SK-N-MC (cell line): ENCODE measurements around the gene PATL1.

Experiments used
- DNase-seq: peaks from one replicate; pipeline ENCODE4 v3.0.0-alpha.2; 2011; ENCODE audit warnings: low read depth, low spot score
- H3K27ac ChIP-seq: fragments of 200-600 bp; sonication (generic); 2 replicates; pipeline ENCODE4 v1.5.1; 2016; ENCODE audit warnings: mixed run types
- H3K36me3 ChIP-seq: fragments of 200-600 bp; sonication (generic); 2 replicates; pipeline ENCODE4 v1.6.1; 2017; ENCODE audit warnings: antibody characterized with exemption, low read length, mixed read lengths; ENCODE audit not compliant: insufficient read depth
- H3K4me3 ChIP-seq: fragments of 200-600 bp; sonication (generic); 2 replicates; pipeline ENCODE4 v1.5.1; 2016
- H3K9ac ChIP-seq: fragments of 200-600 bp; sonication (generic); 2 replicates; pipeline ENCODE4 v1.8.0; 2017; ENCODE audit warnings: mixed run types, mixed read lengths; ENCODE audit not compliant: insufficient read length
- H3K9me3 ChIP-seq: fragments of 200-600 bp; sonication (generic); 2 replicates; pipeline ENCODE4 v1.6.1; 2017; ENCODE audit warnings: low read depth, mild to moderate bottlenecking, antibody characterized with exemption, low read length, moderate library complexity, mixed read lengths
- EZH2 ChIP-seq: fragments of 200-600 bp; sonication (generic); IDR thresholded peaks from one replicate; pipeline ENCODE4 v1.6.1; 2017; ENCODE audit warnings: antibody characterized with exemption
- FOXP2 ChIP-seq: optimal IDR thresholded peaks from 2 replicates; pipeline ENCODE3; 2011; ENCODE audit warnings: mild to moderate bottlenecking, moderate library complexity; ENCODE audit not compliant: insufficient read depth; ENCODE audit errors: extremely low read length, control extremely low read depth
- POLR2AphosphoS5 ChIP-seq: IDR thresholded peaks from 2 replicates; pipeline ENCODE4 v1.6.1; 2012; ENCODE audit warnings: mild to moderate bottlenecking, low read depth, low read length, borderline replicate concordance

PATL1 gene

DNA sequence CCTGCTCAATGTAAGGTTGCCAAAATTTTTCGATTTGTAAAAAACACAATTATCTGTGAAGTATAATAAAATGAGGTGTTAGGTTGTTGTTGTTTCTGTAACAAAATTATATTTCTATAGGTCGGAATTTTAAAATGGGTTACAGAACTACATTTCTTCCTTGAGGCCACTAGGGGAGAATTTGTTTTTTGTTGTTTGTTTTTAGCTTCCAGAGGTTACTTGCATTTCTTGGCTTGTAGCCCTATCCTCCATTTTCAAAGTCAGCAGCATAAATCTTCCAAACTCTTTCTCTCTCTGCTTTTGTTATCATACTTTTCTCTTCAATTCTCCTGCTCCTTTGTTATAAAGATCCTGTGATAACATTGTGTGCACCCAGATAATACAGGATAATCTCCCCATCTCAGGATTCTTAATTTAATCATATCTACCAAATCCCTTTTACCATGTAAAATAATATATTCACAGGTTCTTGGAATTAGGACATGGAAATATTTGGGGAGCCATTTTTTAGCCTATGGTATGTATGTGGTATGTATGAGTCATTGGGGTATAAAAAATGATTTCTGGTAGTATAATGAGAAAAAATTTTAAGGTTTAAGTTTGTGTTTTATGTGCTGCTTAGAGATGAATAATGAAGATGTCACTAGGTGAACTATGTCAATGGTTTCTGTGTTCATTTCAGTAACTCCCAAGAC, 9.4 kb upstream of the PATL1 start:
- H3K9me3 ChIP-seq: no peaks in the 10 kb centered on the region
- no peak overlapping the region for H3K9ac ChIP-seq
- no peaks in the 10 kb centered on the region for H3K36me3 ChIP-seq
- no peak overlapping the region for H3K4me3 ChIP-seq
- TF ChIP-seq POLR2AphosphoS5: no peak
- no peak for TF ChIP-seq EZH2
- no peak for TF ChIP-seq FOXP2
- no peak for DNase-seq
- H3K27ac ChIP-seq: no peak overlapping the region

DNA sequence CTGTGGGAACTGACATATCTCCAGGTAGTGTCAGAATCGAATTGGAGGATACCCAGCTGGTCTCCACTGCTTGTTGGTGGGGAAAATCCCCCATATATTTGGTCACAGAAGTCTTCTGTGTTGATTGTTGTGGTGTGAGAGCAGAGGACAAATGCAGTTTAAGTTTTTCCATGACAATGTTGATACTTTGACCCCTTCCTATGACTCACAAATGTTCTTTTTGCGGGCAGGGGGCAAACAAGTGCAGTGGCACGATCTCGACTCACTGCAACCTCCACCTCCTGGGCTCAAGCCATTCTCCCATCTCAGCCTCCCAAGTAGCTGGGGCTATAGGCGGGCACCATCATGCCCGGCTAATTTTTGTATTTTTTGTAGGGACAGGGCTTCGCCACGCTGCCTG, 7.4 kb upstream of the PATL1 start:
- Histone ChIP-seq H3K9ac (no peak overlapping the region), H3K9me3 (no peaks in the 10 kb centered on the region), H3K27ac (no peak overlapping the region), H3K36me3 (no peaks in the 10 kb centered on the region), H3K4me3 (no peak overlapping the region)
- no peak for DNase-seq
- TF ChIP-seq FOXP2: no peak
- TF ChIP-seq POLR2AphosphoS5: no peak
- TF ChIP-seq EZH2: no peak

DNA sequence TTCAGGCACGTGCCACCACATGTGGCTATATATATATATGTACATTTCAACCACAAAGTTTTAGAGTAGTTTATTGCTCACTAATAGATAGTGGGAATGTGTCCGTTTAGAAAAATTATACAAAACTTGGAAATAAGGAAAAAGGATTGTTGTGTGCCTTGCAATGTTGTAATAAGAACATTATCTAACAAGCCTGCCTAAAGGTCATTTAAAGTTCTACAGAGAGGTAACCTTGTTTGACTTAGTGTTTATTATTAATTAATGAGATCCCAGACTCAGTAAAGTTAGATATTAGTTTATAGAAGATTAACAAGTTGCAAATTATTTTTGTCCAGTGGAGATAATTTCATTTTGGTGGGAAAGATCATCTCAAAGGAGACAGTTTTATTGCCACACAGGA, 5.5 kb upstream of the PATL1 start:
- no peak overlapping the region for H3K9ac ChIP-seq

DNA sequence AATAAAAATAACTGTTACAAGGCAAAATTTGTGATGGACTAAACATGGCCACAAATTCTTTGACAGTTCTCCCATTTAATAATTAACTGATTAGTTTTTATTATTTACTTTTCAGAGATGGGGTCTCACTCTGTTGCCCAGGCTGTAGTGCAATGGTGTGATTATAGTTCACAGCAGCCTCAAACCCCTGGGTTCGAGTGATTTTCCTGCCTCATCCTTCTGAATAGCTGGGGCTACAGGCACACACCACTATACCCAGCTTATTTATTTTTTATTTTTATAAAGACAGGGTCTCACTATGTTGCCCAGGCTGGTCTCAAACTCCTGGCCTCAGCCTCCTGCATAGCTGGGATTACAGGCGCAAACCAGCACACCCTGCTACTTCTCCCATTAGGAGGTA, 4.5 kb upstream of the PATL1 start:
- Histone ChIP-seq H3K4me3 (no peak overlapping the region), H3K27ac (no peak overlapping the region), H3K9ac (no peak overlapping the region), H3K36me3 (no peaks in the 10 kb centered on the region), H3K9me3 (no peaks in the 10 kb centered on the region)
- no peak for DNase-seq
- TF ChIP-seq FOXP2: no peak
- TF ChIP-seq EZH2: no peak
- TF ChIP-seq POLR2AphosphoS5: no peak

More for the DNA sequence above, 5.5 kb upstream of the PATL1 start:
- H3K9me3 ChIP-seq: no peaks in the 10 kb centered on the region
- no peak overlapping the region for H3K27ac ChIP-seq
- DNase-seq: no peak
- H3K36me3 ChIP-seq: no peaks in the 10 kb centered on the region
- no peak overlapping the region for H3K4me3 ChIP-seq
- TF ChIP-seq FOXP2 (no peak), POLR2AphosphoS5 (no peak), EZH2 (no peak)

DNA sequence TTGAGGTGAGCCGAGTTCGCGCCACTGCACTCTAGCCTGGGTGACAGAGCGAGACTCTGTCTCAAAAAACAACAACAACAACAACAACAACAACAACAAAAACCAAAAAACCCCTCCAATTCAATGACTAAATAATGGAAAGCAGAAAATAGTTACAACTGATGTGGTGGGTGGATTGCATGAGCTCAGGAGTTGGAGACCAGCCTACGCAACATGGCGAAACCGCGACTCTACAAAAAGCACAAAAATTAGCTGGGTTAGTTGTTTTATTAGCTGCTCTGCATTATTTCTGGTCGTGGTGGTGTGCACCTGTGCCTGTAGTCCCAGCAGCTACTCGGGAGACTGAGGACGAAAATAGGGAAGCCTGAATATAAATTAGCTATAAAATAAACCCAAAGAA, 2.6 kb upstream of the PATL1 start:
- H3K4me3 ChIP-seq: no peak overlapping the region
- no peak overlapping the region for H3K9ac ChIP-seq
- H3K36me3 ChIP-seq: peaks cover 10% of the 10 kb centered on the region
- no peak for DNase-seq
- no peak overlapping the region for H3K27ac ChIP-seq
- no peaks in the 10 kb centered on the region for H3K9me3 ChIP-seq
- no peak for TF ChIP-seq FOXP2
- TF ChIP-seq EZH2: no peak

DNA sequence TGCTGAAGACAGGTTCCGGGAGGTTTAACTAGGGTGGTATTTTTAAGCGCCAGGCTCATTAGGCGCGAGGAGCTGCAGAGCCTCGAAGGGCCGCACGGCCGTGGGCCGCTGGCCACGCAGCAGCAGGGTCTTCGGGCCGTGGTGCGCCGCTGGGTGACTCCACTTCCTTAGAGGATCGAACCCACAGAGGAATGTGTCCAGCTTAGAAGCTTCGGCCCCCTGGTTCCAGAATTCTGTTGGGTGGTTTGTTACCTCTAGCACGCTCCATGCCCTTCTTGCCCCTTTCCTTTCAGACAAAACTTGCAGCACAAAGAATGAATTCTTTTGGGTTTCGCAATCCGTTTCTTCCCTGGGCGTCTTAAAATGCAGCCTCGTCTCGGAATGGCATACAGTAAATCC, 773 bp upstream of the PATL1 start:
- no peak for DNase-seq
- peak overlapping the region; percentile 95 for H3K27ac ChIP-seq
- H3K9me3 ChIP-seq: no peaks in the 10 kb centered on the region
- H3K4me3 ChIP-seq: peak overlapping the region; percentile 99
- TF ChIP-seq FOXP2: no peak
- TF ChIP-seq POLR2AphosphoS5: no peak
- no peak for TF ChIP-seq EZH2
- H3K9ac ChIP-seq: peak overlapping the region; percentile 95
- peaks cover 27% of the 10 kb centered on the region for H3K36me3 ChIP-seq

DNA sequence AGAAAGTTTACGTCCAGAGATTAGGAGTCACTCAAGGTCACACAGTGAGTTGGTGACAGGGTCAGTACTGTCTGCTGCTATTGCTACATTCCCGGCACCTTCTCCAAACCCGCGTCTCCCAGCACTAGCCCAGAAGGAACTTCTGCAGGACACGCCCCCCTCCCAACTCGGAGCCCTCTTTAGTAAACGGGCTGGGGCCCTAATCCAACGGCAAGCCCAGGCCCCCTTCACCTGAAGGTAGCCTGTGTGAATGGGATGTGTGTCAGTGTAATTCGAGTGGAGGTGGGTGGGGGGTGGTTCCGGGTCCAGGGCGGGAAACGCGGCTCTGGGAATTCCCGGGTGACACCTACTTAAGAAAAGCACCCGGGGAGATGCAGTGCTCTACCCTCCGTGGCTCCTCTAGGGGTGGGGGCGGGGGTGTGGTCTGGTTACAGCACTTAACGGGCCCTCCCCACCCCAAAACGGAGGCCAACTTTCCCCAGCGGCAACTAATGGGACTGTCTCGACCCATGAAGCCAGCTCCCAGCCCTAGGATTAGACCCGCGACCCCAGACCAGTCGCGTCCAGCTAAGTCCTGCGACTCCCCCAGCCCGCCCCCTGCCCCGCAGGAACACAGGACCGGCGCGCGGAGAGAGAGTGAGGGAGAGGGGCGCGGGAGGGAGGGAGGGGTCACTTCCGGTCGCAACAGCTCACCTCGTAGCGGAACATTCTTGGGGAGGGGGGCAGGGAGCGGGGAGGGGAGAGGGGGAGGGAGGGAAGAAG, 468 bp downstream of the PATL1 start:
- Histone ChIP-seq H3K9me3 (no peaks in the 10 kb centered on the region), H3K9ac (peak overlapping the region; percentile 91), H3K4me3 (peak overlapping the region; percentile 99), H3K36me3 (peaks cover 40% of the 10 kb centered on the region), H3K27ac (no peak overlapping the region)
- TF ChIP-seq EZH2 (no peak), POLR2AphosphoS5 (no peak), FOXP2 (no peak)
- DNase-seq: no peak

DNA sequence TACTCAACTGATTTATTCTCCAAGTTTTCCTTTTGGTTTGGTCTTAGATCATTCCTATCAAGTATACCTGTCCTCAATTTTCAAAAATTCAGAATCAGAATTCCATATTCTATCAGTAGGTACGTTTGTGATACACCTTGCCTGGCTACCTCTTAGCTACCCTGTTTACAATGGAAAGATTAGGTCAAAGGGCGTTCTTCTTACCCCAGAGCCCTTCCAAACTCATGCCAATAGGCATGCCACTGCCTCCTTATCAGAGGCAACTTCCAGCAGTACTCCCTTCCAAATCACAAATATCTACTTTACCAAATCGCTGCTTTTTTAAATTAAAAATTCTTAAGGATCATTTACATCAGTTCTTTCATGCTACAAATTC, 1.0 kb downstream of the PATL1 start:
- H3K27ac ChIP-seq: no peak overlapping the region

DNA sequence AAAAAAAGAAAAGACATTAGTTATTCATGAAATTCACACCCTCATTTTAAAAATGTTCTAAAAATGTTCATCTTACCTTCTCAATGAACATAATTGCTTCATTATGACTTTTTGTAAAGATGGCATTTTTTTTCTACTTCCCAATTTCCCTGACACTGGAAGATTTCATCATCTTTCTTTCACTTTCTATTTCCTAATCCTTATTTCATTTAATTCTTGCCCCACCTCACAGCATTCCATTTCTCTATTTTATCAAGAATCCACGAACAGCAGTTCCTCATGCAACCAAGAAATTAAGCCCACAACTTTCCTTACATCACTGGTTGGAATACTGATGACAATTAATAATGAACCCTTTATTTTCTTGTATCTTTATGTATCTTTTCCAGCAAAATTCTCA, 1.9 kb downstream of the PATL1 start:
- H3K9me3 ChIP-seq: no peaks in the 10 kb centered on the region
- peak overlapping the region; percentile 99 for H3K4me3 ChIP-seq
- H3K36me3 ChIP-seq: peaks cover 54% of the 10 kb centered on the region
- H3K27ac ChIP-seq: peak overlapping the region; percentile 59; the same call in 1 of the 2 replicates
- DNase-seq: no peak
- no peak for TF ChIP-seq FOXP2
- TF ChIP-seq POLR2AphosphoS5: no peak
- no peak for TF ChIP-seq EZH2
- H3K9ac ChIP-seq: peak overlapping the region; percentile 91

More for the DNA sequence above, 1.0 kb downstream of the PATL1 start:
- H3K9ac ChIP-seq: peak overlapping the region; percentile 91
- TF ChIP-seq FOXP2 (no peak), POLR2AphosphoS5 (no peak), EZH2 (no peak)
- H3K4me3 ChIP-seq: peak overlapping the region; percentile 99
- H3K9me3 ChIP-seq: no peaks in the 10 kb centered on the region
- DNase-seq: no peak
- H3K36me3 ChIP-seq: peaks cover 45% of the 10 kb centered on the region
